HEK293 (cell line): ENCODE measurements around the gene TRPC4.

Experiments used
- CTCF ChIP-seq: fragments of 450-650 bp; formaldehyde crosslinking; IDR thresholded peaks from 2 replicates; pipeline ENCODE4 v1.5.1; 2016; ENCODE audit warnings: missing biosample characterization, missing genetic modification characterization
- ELK4 ChIP-seq: IDR thresholded peaks from 2 replicates; pipeline ENCODE4 v1.6.1; 2011; ENCODE audit warnings: mild to moderate bottlenecking, low read depth, low read length, borderline replicate concordance
- PBX3 ChIP-seq: sonication (generic); formaldehyde crosslinking; IDR thresholded peaks from 2 replicates; pipeline ENCODE4 v1.8.1; 2022; ENCODE audit warnings: mild to moderate bottlenecking, moderate library complexity, missing genetic modification reagents
- YY1 ChIP-seq: fragments of 450-650 bp; formaldehyde crosslinking; IDR thresholded peaks from 2 replicates; pipeline ENCODE4 v1.5.1; 2018; ENCODE audit warnings: missing biosample characterization, missing genetic modification characterization
- ZNF324 ChIP-seq: fragments of 450-650 bp; formaldehyde crosslinking; IDR thresholded peaks from 2 replicates; pipeline ENCODE4 v1.5.1; 2016; ENCODE audit warnings: missing biosample characterization, missing genetic modification characterization
- ZNF350 ChIP-seq: fragments of 450-650 bp; formaldehyde crosslinking; IDR thresholded peaks from 2 replicates; pipeline ENCODE4 v1.5.0; 2017; ENCODE audit warnings: missing biosample characterization, mild to moderate bottlenecking, missing genetic modification characterization
- ZNF529 ChIP-seq: fragments of 450-650 bp; formaldehyde crosslinking; IDR thresholded peaks from 2 replicates; pipeline ENCODE4 v1.5.1; 2017; ENCODE audit warnings: missing genetic modification characterization, missing biosample characterization; ENCODE audit not compliant: insufficient replicate concordance
- ZNF558 ChIP-seq: fragments of 450-650 bp; formaldehyde crosslinking; IDR thresholded peaks from 2 replicates; pipeline ENCODE4 v1.5.1; 2016; ENCODE audit warnings: missing biosample characterization, missing genetic modification characterization
- TF ChIP-seq, protein P1 (sequence below): fragments of 450-650 bp; formaldehyde crosslinking; IDR thresholded peaks from 2 replicates; pipeline ENCODE4 v1.5.1; 2016; ENCODE audit warnings: missing biosample characterization, missing genetic modification characterization, low read depth

DNA sequence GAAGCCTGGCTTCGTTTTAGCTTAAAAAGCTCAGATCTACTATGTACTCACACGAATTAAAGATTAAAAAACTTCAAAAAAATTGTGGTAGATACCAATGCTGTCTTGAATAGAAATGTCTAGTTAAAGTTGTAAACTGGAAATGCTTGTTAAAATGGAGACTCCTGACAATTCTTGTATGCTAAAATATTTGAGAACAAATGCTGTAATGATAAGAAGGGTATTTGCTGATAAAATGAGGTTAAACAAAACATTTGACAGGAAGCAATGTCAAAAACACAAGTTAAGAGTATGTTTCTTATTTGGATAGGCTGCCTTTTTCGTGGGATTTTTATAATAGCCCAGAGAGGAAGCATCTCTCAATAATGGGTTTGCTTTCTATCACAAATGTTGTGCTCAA is 223.0 kb downstream of the TRPC4 start:
- TF ChIP-seq PBX3 (CRISPR knock-in tag), result no peak
- TF ChIP-seq ZNF529 (tag by site-specific recombination), result no peak
- no peak for TF ChIP-seq ZNF558 (tag by site-specific recombination)
- no peak for TF ChIP-seq CTCF (tag by site-specific recombination)
- TF ChIP-seq, protein P1, sequence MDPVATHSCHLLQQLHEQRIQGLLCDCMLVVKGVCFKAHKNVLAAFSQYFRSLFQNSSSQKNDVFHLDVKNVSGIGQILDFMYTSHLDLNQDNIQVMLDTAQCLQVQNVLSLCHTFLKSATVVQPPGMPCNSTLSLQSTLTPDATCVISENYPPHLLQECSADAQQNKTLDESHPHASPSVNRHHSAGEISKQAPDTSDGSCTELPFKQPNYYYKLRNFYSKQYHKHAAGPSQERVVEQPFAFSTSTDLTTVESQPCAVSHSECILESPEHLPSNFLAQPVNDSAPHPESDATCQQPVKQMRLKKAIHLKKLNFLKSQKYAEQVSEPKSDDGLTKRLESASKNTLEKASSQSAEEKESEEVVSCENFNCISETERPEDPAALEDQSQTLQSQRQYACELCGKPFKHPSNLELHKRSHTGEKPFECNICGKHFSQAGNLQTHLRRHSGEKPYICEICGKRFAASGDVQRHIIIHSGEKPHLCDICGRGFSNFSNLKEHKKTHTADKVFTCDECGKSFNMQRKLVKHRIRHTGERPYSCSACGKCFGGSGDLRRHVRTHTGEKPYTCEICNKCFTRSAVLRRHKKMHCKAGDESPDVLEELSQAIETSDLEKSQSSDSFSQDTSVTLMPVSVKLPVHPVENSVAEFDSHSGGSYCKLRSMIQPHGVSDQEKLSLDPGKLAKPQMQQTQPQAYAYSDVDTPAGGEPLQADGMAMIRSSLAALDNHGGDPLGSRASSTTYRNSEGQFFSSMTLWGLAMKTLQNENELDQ (tag by site-specific recombination), result no peak
- TF ChIP-seq ZNF324, result no peak
- TF ChIP-seq YY1 (tag by site-specific recombination), result no peak
- no peak for TF ChIP-seq ZNF350 (tag by site-specific recombination)
- no peak for TF ChIP-seq ELK4
